Subcutaneous preadipocyte (primary cell): ENCODE data around the gene KDM4E. TPM values are rescaled to one million over a fixed set of nuclear protein-coding genes. Genes with fewer than 3 reads are reported as not detected.

ENCODE experiments used
- total RNA-seq: library from RNA; depleted of rRNA; stranded (reverse); fragments of >200 nt; gene quantifications from 2 replicates; pipeline ENCODE4 v1.2.3, GENCODE V29; 2012

The KDM4E gene
- not detected in 2 replicates for total RNA-seq

GRCh38 chr11:95024958-95025357, at the start of gene KDM4E:
TSS of gene KDM4E (plus strand) at chr11:95025258. CDS start at chr11:95025558, 300 bp downstream.

GRCh38 chr11:95049122-95049521, 24.1 kb downstream of the KDM4E start, which contains the start of gene KDM4F:
TSS of gene KDM4F (plus strand) at chr11:95049422.

GRCh38 chr11:95066716-95067038, 41.6 kb downstream of the KDM4E start, which contains the start of gene SRSF8:
TSS of gene SRSF8 (plus strand) at chr11:95066919. CDS start at chr11:95067227, 308 bp downstream.

Other genes with a start within 250 kb of the KDM4E start
- 28.7 and 33.1 TPM in 2 replicates for gene CWC15, start 51.7 kb upstream of the KDM4E start, total RNA-seq
- gene KDM4D, start 51.5 kb upstream of the KDM4E start, total RNA-seq = 0.37 and 0.98 TPM in 2 replicates
- gene KDM4F, start 24.2 kb downstream of the KDM4E start, total RNA-seq = not detected in 2 replicates
- gene SRSF8, start 41.7 kb downstream of the KDM4E start, total RNA-seq = 18.4 TPM in 2 replicates
- 26.1 and 41.6 TPM in 2 replicates for gene ENDOD1, start 64.6 kb downstream of the KDM4E start, total RNA-seq
- 10.4 and 19.5 TPM in 2 replicates for gene SESN3, start 205.9 kb downstream of the KDM4E start, total RNA-seq